ENCODE results near the gene IL1R2. TPM values are rescaled to one million over a fixed set of nuclear protein-coding genes. Genes with fewer than 3 reads are reported as not detected.

Gene IL1R2
- total RNA-seq, 1 donor from 2014 or later, result 1.4 TPM

GRCh38 chr2:102049756-102050443 lies 58.1 kb downstream of the IL1R2 start:
- DNase-seq (peak; percentile 55), ATAC-seq (ENCODE audit: poor library complexity) (peak; percentile 25)
- intact Hi-C loops (cut with DNase I), result no loop called here

- DNase-seq (peak; percentile 90), ATAC-seq (ENCODE audit: poor library complexity) (peak; percentile 89)
- intact Hi-C loops (cut with DNase I), result no loop called here
These were observed 59.2 kb downstream of the IL1R2 start for GRCh38 chr2:102050854-102051391.

GRCh38 chr2:102051692-102052277 lies 60.0 kb downstream of the IL1R2 start:
- ATAC-seq (ENCODE audit: poor library complexity) (peak; percentile 68), DNase-seq (no peak)
- intact Hi-C loops (cut with DNase I), result no loop called here

GRCh38 chr2:102052365-102052764 lies 60.6 kb downstream of the IL1R2 start:
- ATAC-seq (ENCODE audit: poor library complexity) (peak; percentile 13), DNase-seq (no peak)
- intact Hi-C loops (cut with DNase I), result no loop called here

GRCh38 chr2:102053096-102053495 lies 61.3 kb downstream of the IL1R2 start:
- intact Hi-C loops (cut with DNase I), result no loop called here
- no peak for DNase-seq

GRCh38 chr2:102055346-102055990 lies 63.7 kb downstream of the IL1R2 start:
- ATAC-seq (ENCODE audit: poor library complexity), result peak; percentile 18
- DNase-seq, result no peak
- intact Hi-C loops (cut with DNase I), result no loop called here

More at GRCh38 chr2:102053096-102053495, 61.3 kb downstream of the IL1R2 start:
- ATAC-seq (ENCODE audit: poor library complexity), result no peak

- no peak for DNase-seq
- intact Hi-C loops (cut with DNase I), result no loop called here
- peak; percentile 18 for ATAC-seq (ENCODE audit: poor library complexity)
These were observed 64.4 kb downstream of the IL1R2 start for GRCh38 chr2:102056079-102056581.

GRCh38 chr2:102057502-102058292 lies 65.9 kb downstream of the IL1R2 start:
- DNase-seq (peak; percentile 57), ATAC-seq (ENCODE audit: poor library complexity) (no peak)
- intact Hi-C loops (cut with DNase I), result no loop called here

- no peak for DNase-seq
- intact Hi-C loops (cut with DNase I), result no loop called here
- ATAC-seq (ENCODE audit: poor library complexity), result no peak
These were observed 66.6 kb downstream of the IL1R2 start for GRCh38 chr2:102058293-102058833.

- DNase-seq (no peak), ATAC-seq (ENCODE audit: poor library complexity) (no peak)
- intact Hi-C loops (cut with DNase I), result no loop called here
These were observed 67.4 kb downstream of the IL1R2 start for GRCh38 chr2:102059151-102059550.

GRCh38 chr2:102060047-102060446 lies 68.3 kb downstream of the IL1R2 start:
- ATAC-seq (ENCODE audit: poor library complexity) (no peak), DNase-seq (no peak)
- intact Hi-C loops (cut with DNase I), result no loop called here

GRCh38 chr2:102060792-102061191 lies 69.0 kb downstream of the IL1R2 start:
- no peak for DNase-seq
- intact Hi-C loops (cut with DNase I), result no loop called here
- no peak for ATAC-seq (ENCODE audit: poor library complexity)

GRCh38 chr2:102061286-102061699 lies 69.5 kb downstream of the IL1R2 start:
- ATAC-seq (ENCODE audit: poor library complexity), result no peak
- intact Hi-C loops (cut with DNase I), result no loop called here
- no peak for DNase-seq

- ATAC-seq (ENCODE audit: poor library complexity) (no peak), DNase-seq (peak; percentile 60)
- intact Hi-C loops (cut with DNase I), result no loop called here
These were observed 70.4 kb downstream of the IL1R2 start for GRCh38 chr2:102061962-102062795.

- ATAC-seq (ENCODE audit: poor library complexity), result no peak
- no peak for DNase-seq
- intact Hi-C loops (cut with DNase I), result no loop called here
These were observed 71.0 kb downstream of the IL1R2 start for GRCh38 chr2:102062802-102063201.

- DNase-seq (peak; percentile 83), ATAC-seq (ENCODE audit: poor library complexity) (peak; percentile 81)
- intact Hi-C loops (cut with DNase I), result no loop called here
These were observed 71.7 kb downstream of the IL1R2 start for GRCh38 chr2:102063487-102063911.

- intact Hi-C loops (cut with DNase I), result no loop called here
- peak; percentile 90 for DNase-seq
- peak; percentile 90 for ATAC-seq (ENCODE audit: poor library complexity)
These were observed 72.3 kb downstream of the IL1R2 start for GRCh38 chr2:102063941-102064678.

Data from Right ventricle myocardium superior (tissue), 1 donor.